Thoracic aorta (tissue), 2 donors: ENCODE measurements around the gene HPN. TPM values are rescaled to one million over a fixed set of nuclear protein-coding genes. Genes with fewer than 3 reads are reported as not detected.
"Not testable (repeated sequence)": the region's sequence is repeated elsewhere in the genome, so short reads cannot be mapped to it uniquely, and the experiment has no call there.

Experiments
- ATAC-seq: fragments of 150-250 bp; one replicate; pipeline ENCODE4 v1.8.0; 2017; ENCODE audit warnings: low read depth; ENCODE audit not compliant: insufficient number of reproducible peaks, low FRiP score
- DNase-seq: peaks from one replicate; pipeline ENCODE4 v3.0.0-alpha.2; 2020; ENCODE audit warnings: low spot score
- H3K27ac ChIP-seq, 2 donors: fragments of 200-600 bp; sonication (generic); 1 replicate in 1 of 2; 2 replicates in 1 of 2; pipeline ENCODE4 v1.5.1; 2016; ENCODE audit warnings: mild to moderate bottlenecking in 2 of 2, moderate library complexity in 2 of 2
- H3K27me3 ChIP-seq: fragments of 200-600 bp; sonication (generic); replicated peaks from 2 replicates; pipeline ENCODE4 v1.6.0; 2016; ENCODE audit warnings: mild to moderate bottlenecking; ENCODE audit not compliant: insufficient read depth
- H3K36me3 ChIP-seq: fragments of 200-600 bp; sonication (generic); one replicate; pipeline ENCODE4 v1.5.1; 2016
- H3K4me1 ChIP-seq, 2 donors: fragments of 200-600 bp; sonication (generic); 1 replicate in 1 of 2; 2 replicates in 1 of 2; pipeline versions ENCODE4 v1.5.1 to v1.6.0; 2016; ENCODE audit warnings: low read depth in 2 of 2, mild to moderate bottlenecking in 1 of 2; ENCODE audit not compliant: control insufficient read depth in 1 of 2
- H3K4me3 ChIP-seq: fragments of 200-600 bp; sonication (generic); 2 replicates; pipeline ENCODE4 v1.5.1; 2016; ENCODE audit warnings: mild to moderate bottlenecking
- H3K9me3 ChIP-seq: fragments of 200-600 bp; sonication (generic); 2 replicates; pipeline ENCODE4 v1.5.1; 2016
- CTCF ChIP-seq: fragments of 200-600 bp; sonication (generic); IDR thresholded peaks from one replicate; pipeline ENCODE4 v1.5.1; 2019; ENCODE audit warnings: antibody characterized with exemption
- total RNA-seq, 2 donors: library from RNA; depleted of rRNA; stranded (reverse); fragments of >200 nt; gene quantifications; one replicate each; pipeline versions ENCODE4 v1.1.0 to v1.2.3, GENCODE V29; 2016

HPN gene
- total RNA-seq, 2 donors from 2014 or later, result 0.35 to 5.4 TPM

GRCh38 chr19:35006342-35006998 lies 35.1 kb upstream of the HPN start:
- ATAC-seq, result no peak
- Histone ChIP-seq H3K4me3 (no peak overlapping the region), H3K36me3 (peaks cover 18% of the 10 kb centered on the region), H3K27me3 (no peaks in the 10 kb centered on the region), H3K4me1 (peaks cover 0 to 27% of the 10 kb centered on the region in 2 donors), H3K9me3 (no peaks in the 10 kb centered on the region), H3K27ac (no peak overlapping the region)
- no peak for TF ChIP-seq CTCF
- DNase-seq, result no peak

GRCh38 chr19:35006999-35007365 lies 34.5 kb upstream of the HPN start:
- H3K36me3 ChIP-seq, result peaks cover 18% of the 10 kb centered on the region
- no peak overlapping the region for H3K4me3 ChIP-seq
- no peak for DNase-seq
- no peak for ATAC-seq
- H3K4me1 ChIP-seq, result peaks cover 0 to 22% of the 10 kb centered on the region in 2 donors
- no peak for TF ChIP-seq CTCF
- no peak overlapping the region for H3K27ac ChIP-seq
- H3K27me3 ChIP-seq, result no peaks in the 10 kb centered on the region
- H3K9me3 ChIP-seq, result no peaks in the 10 kb centered on the region

GRCh38 chr19:35007427-35007826 lies 34.1 kb upstream of the HPN start:
- H3K4me3 ChIP-seq, DNase-seq, ATAC-seq, H3K27ac ChIP-seq, H3K27me3 ChIP-seq, H3K9me3 ChIP-seq: not testable (repeated sequence)
- Histone ChIP-seq H3K4me1 (peaks cover 0 to 18% of the 10 kb centered on the region in 2 donors), H3K36me3 (peaks cover 18% of the 10 kb centered on the region)

GRCh38 chr19:35008891-35009341 lies 32.6 kb upstream of the HPN start:
- no peak for TF ChIP-seq CTCF
- H3K36me3 ChIP-seq, result peaks cover 19% of the 10 kb centered on the region
- ATAC-seq, result no peak
- H3K27me3 ChIP-seq, result no peaks in the 10 kb centered on the region
- no peak overlapping the region for H3K27ac ChIP-seq
- DNase-seq, result no peak
- H3K9me3 ChIP-seq, result no peaks in the 10 kb centered on the region
- H3K4me3 ChIP-seq, result no peak overlapping the region
- peaks cover 4 to 16% of the 10 kb centered on the region in 2 donors for H3K4me1 ChIP-seq

- Histone ChIP-seq H3K27me3 (no peaks in the 10 kb centered on the region), H3K27ac (no peak overlapping the region), H3K9me3 (no peaks in the 10 kb centered on the region), H3K36me3 (peaks cover 27% of the 10 kb centered on the region), H3K4me3 (no peak overlapping the region), H3K4me1 (peaks cover 4 to 12% of the 10 kb centered on the region in 2 donors)
- no peak for DNase-seq
- TF ChIP-seq CTCF, result no peak
- ATAC-seq, result no peak
These were observed 31.8 kb upstream of the HPN start for GRCh38 chr19:35009424-35010415.
